ENCODE results near the gene NFX1. TPM values are rescaled to one million over a fixed set of nuclear protein-coding genes. Genes with fewer than 3 reads are reported as not detected.

Gene NFX1
- total RNA-seq, 4 donors from 2014 or later = 32.1 to 49.4 (median 36.9) TPM

GRCh38 chr9:33318225-33318624, 27.9 kb downstream of the NFX1 start:
- TF ChIP-seq CTCF (IDR thresholded peaks at IDR 0.05) = no peak
- no peak for TF ChIP-seq EP300 (IDR thresholded peaks at IDR 0.05)
- TF ChIP-seq POLR2A (IDR thresholded peaks at IDR 0.05; ENCODE audit: low read depth) = no peak
- no peak for TF ChIP-seq POLR2AphosphoS5 (IDR thresholded peaks at IDR 0.05)
- DNase-seq (ENCODE audit: extremely low spot score) = no peak
- Histone ChIP-seq H3K36me3 (peaks cover 39 to 98% (median 89%) of the 10 kb centered on the region in 4 donors), H3K9me3 (no peaks in the 10 kb centered on the region), H3K27ac (replicated peaks in 1 of 4) (peak overlapping the region in 2 of 4 donors; percentile 45 to 73), H3K4me1 (peaks cover 16 to 26% (median 20%) of the 10 kb centered on the region in 4 donors), H3K27me3 (no peaks in the 10 kb centered on the region), H3K4me3 (no peak overlapping the region)
- 89% methylated on average over 3 of the region's 3 CpGs for WGBS
- intact Hi-C loops (cut with DNase I) = no loop called here

GRCh38 chr9:33318781-33319180, 28.5 kb downstream of the NFX1 start:
- no peak for DNase-seq (ENCODE audit: extremely low spot score)
- 77% methylated on average over 8 of the region's 8 CpGs for WGBS
- no peak for TF ChIP-seq POLR2A (IDR thresholded peaks at IDR 0.05; ENCODE audit: low read depth)
- no peak for TF ChIP-seq CTCF (IDR thresholded peaks at IDR 0.05)
- TF ChIP-seq EP300 (IDR thresholded peaks at IDR 0.05) = no peak
- no peak for TF ChIP-seq POLR2AphosphoS5 (IDR thresholded peaks at IDR 0.05)
- H3K9me3 ChIP-seq = no peaks in the 10 kb centered on the region
- peaks cover 16 to 26% (median 20%) of the 10 kb centered on the region in 4 donors for H3K4me1 ChIP-seq
- H3K27ac ChIP-seq (replicated peaks in 1 of 4) = peak overlapping the region in 3 of 4 donors; percentile 37 to 78 (median 73)
- peaks cover 34 to 98% (median 89%) of the 10 kb centered on the region in 4 donors for H3K36me3 ChIP-seq
- H3K27me3 ChIP-seq = no peaks in the 10 kb centered on the region
- H3K4me3 ChIP-seq = no peak overlapping the region
- intact Hi-C loops (cut with DNase I) = no loop called here

GRCh38 chr9:33320230-33320567, 29.9 kb downstream of the NFX1 start:
- Histone ChIP-seq H3K27me3 (no peaks in the 10 kb centered on the region), H3K27ac (replicated peaks in 1 of 4) (peak overlapping the region; percentile 66 to 78 (median 76)), H3K9me3 (no peaks in the 10 kb centered on the region), H3K4me3 (no peak overlapping the region), H3K4me1 (peaks cover 16 to 26% (median 20%) of the 10 kb centered on the region in 4 donors), H3K36me3 (peaks cover 24 to 98% (median 83%) of the 10 kb centered on the region in 4 donors)
- intact Hi-C loops (cut with DNase I) = no loop called here
- DNase-seq (ENCODE audit: extremely low spot score) = no peak
- 67% methylated on average over 1 of the region's 1 CpG for WGBS
- TF ChIP-seq POLR2AphosphoS5 (IDR thresholded peaks at IDR 0.05) = no peak
- no peak for TF ChIP-seq POLR2A (IDR thresholded peaks at IDR 0.05; ENCODE audit: low read depth)
- TF ChIP-seq EP300 (IDR thresholded peaks at IDR 0.05) = no peak
- no peak for TF ChIP-seq CTCF (IDR thresholded peaks at IDR 0.05)

- intact Hi-C loops (cut with DNase I) = no loop called here
- H3K4me3 ChIP-seq = no peak overlapping the region
- peaks cover 20 to 96% (median 82%) of the 10 kb centered on the region in 4 donors for H3K36me3 ChIP-seq
- peak overlapping the region; percentile 66 to 78 (median 76) for H3K27ac ChIP-seq (replicated peaks in 1 of 4)
- H3K4me1 ChIP-seq = peaks cover 16 to 22% (median 20%) of the 10 kb centered on the region in 4 donors
- H3K27me3 ChIP-seq = no peaks in the 10 kb centered on the region
- WGBS = 56% methylated on average over 2 of the region's 2 CpGs
- no peaks in the 10 kb centered on the region for H3K9me3 ChIP-seq
- no peak for DNase-seq (ENCODE audit: extremely low spot score)
- TF ChIP-seq POLR2AphosphoS5 (IDR thresholded peaks at IDR 0.05) = peak in 1 of 2 donors; percentile 72
- no peak for TF ChIP-seq CTCF (IDR thresholded peaks at IDR 0.05)
These were observed 30.4 kb downstream of the NFX1 start for GRCh38 chr9:33320568-33321261.

Data from esophagus muscularis mucosa (tissue), 4 donors.